GM12872 (cell line): ENCODE results near the gene COL21A1.

ENCODE experiments used
- TF ChIP-seq, protein P1 (sequence below): IDR thresholded peaks from 3 replicates; pipeline ENCODE4 v1.5.1; 2011; ENCODE audit warnings: low read depth, mild to moderate bottlenecking, low read length, moderate library complexity; ENCODE audit not compliant: insufficient read depth

COL21A1 gene

DNA sequence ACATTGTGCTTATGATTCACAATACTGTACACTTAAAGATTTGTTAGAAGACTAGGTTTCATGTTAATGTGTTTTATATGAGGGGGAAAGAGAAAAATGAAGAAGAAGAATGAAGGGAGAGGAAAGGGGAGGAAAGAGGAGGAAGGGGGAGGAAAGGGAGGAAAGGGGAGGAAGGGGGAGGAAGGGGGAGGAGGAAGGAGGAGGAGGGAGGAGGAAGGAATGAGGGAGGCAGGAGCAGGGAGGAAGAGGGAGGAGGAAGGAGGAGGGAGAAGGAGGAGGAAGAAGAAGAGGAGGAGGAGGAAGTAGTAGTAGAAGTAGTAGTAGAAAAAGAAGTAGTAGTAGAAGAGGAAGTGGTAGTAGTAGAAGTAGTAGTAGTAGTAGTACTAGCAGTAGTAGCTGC lies 70.6 kb downstream of the COL21A1 start:
- TF ChIP-seq, protein P1, sequence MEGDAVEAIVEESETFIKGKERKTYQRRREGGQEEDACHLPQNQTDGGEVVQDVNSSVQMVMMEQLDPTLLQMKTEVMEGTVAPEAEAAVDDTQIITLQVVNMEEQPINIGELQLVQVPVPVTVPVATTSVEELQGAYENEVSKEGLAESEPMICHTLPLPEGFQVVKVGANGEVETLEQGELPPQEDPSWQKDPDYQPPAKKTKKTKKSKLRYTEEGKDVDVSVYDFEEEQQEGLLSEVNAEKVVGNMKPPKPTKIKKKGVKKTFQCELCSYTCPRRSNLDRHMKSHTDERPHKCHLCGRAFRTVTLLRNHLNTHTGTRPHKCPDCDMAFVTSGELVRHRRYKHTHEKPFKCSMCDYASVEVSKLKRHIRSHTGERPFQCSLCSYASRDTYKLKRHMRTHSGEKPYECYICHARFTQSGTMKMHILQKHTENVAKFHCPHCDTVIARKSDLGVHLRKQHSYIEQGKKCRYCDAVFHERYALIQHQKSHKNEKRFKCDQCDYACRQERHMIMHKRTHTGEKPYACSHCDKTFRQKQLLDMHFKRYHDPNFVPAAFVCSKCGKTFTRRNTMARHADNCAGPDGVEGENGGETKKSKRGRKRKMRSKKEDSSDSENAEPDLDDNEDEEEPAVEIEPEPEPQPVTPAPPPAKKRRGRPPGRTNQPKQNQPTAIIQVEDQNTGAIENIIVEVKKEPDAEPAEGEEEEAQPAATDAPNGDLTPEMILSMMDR, result no peak

DNA sequence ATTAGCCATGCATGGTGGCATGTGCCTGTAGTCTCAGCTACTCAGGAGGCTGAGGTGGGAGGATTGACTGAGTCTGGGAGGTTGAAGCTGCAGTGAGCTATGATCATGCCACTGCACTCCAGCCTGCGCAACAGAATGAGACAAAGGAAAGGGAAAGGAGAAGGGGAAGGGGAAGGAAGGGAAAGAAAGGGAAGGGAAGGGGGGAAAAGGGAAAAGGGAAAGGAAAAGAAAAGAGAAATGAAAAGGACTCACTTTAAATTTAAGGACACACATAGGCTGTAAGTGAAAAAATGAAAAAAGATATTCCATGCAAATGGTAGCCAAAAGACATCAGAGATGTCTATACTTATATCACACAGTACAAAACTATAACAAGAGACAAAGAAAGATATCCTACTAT lies 74.2 kb downstream of the COL21A1 start:
- TF ChIP-seq, protein P1, result no peak

DNA sequence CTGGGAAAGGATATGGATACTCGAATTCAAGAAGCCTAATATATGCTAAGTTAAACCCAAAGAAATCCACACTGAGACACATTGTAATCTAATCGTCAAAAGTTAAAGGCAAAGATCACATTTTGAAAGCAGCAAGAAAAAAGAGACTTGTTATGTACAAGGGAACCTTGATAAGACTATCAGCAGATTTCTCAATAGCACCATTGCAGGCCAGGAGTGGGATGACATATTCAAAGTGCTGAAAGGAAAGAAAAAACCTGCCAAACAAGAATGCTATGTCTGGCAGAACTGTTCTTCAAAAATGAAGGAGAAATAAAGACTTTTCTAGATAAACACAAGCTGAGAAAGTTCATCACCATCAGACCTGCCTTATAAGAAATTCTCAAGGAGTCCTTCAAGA lies 75.2 kb downstream of the COL21A1 start:
- TF ChIP-seq, protein P1, result no peak

DNA sequence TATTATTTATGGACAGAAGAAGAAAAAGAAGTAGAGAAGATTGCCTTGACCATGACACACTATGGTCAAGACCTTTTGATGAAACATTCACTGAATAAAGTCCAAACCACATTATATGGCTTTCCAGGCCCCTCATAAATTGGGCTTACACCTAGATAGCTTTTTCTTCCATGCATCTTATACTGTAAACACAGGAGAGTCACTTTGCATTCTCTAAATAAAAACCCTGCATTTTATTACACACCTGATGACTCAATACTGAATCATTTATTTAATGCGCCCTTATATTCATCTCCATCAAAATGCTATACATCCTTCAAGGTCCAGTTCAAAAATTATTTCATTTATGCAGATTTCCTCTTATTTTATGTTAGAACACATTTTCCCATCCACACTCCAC lies 78.0 kb downstream of the COL21A1 start:
- TF ChIP-seq, protein P1, result no peak

DNA sequence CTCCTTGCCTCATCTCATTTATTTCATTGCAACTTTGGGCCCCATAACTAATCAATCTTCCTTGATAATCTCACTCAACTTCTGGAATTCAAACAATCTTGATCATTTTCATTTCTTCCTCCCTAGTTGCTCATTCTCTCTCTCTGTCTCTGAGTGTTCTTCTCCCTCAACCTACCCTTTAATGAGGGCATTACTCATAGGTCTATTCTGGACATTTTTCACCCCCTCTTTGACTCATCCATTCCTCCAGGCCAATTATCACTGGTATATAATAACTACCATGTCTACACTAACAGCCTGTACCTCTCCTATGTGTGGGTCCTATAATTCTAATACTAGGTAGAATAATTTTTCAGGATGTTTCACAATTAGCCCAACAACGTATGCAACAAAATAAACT lies 78.8 kb downstream of the COL21A1 start:
- TF ChIP-seq, protein P1, result no peak

DNA sequence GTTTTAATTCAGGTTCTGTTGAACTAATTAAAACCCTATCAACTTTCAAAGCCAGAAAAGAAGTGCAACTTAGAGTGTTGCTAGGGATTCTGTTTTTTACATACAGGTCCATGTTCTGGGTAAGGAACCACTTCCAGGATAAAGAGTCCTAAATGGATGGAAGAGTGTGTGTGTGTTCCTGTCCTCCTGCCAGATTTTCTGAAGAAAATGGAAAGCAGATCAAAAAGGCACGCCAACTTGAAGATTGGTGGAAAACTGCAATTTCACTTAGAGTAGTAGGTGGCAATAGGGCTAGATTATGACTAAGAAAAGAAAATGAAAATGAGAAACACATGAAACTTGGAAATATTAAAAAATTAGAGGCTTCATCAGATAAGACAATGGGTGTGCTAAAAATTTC lies 85.3 kb downstream of the COL21A1 start:
- TF ChIP-seq, protein P1, result no peak

DNA sequence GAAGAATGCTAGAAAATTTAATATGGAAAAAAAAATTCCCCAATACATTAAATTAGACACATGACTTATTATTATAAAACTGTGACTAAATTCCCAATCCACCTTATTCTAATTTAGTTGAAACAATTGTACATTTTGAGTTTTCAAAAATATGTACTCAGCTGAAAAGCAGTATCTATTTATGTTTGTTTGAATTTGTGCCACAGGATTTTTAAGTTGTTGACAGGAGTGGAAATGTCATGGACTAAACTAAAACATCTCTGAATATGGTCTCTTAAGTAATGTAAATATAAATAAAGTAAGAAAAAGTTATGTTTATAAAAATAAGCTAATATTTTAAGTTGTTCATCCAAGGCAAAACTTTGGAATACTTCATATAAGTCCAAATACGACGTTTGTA lies 86.9 kb downstream of the COL21A1 start:
- TF ChIP-seq, protein P1, result no peak

DNA sequence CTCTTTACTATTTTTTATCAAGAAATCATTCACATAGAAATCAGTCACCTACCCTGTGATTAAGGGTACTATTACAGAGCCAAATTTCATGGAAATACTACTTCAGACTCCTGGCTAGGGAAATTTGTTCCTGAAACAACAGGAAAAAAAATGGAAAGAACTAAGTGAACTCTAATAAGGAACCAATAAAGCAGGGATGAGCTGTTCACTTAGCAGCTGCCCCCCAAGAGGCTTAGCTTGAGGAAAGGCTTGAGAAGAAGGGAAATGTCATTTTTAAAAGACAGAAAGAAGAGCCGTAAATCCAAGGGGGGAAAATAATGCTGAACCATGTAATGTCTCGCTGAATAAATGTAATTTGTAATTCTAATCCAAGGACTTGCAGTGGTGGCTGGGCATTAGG lies 88.8 kb downstream of the COL21A1 start:
- TF ChIP-seq, protein P1, result no peak
